GM19467 (cell line): ENCODE measurements around the gene ALDH1L2.

Experiments
- ATAC-seq: cut with Tn5 transposase; IDR thresholded peaks from one replicate; pipeline ENCODE4 v1.9.1; 2021; ENCODE audit warnings: mild to moderate bottlenecking, moderate library complexity; ENCODE audit not compliant: unreplicated experiment

Gene ALDH1L2

GRCh38 chr12:105036937-105037649 lies 47.2 kb downstream of the ALDH1L2 start:
- ATAC-seq: no peak

- ATAC-seq: no peak
Observed at GRCh38 chr12:105033851-105034250, 50.4 kb downstream of the ALDH1L2 start.

DNA sequence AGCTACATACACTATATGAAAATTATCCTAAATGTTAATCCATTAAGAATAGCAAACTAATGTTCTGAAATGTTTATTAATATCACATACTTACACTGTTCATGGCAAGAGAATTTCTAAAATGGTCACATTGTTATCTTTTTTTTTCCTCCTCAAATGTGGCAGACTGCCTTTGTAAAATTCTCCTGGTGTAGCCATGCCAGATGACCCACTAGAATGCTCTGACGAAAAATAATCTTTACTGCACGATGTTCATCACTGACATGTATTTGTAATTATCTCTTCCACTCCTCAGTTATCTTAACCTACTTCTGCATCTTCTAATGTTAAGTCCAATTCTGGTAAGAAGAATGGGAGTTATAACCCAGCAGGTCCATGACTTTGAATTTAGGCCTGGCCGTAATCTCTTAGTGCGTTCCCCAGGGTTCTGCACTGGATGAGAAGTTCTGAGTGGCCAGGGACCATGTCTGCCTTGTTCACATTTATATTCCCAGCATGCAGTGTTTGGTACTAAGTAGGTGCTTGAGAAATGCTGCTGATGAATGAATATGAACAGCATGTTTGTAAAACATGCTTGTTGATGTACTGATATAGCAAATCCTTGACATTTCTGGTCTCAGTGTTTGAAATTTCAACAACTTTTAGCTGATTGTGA lies 51.4 kb downstream of the ALDH1L2 start:
- ATAC-seq: no peak

DNA sequence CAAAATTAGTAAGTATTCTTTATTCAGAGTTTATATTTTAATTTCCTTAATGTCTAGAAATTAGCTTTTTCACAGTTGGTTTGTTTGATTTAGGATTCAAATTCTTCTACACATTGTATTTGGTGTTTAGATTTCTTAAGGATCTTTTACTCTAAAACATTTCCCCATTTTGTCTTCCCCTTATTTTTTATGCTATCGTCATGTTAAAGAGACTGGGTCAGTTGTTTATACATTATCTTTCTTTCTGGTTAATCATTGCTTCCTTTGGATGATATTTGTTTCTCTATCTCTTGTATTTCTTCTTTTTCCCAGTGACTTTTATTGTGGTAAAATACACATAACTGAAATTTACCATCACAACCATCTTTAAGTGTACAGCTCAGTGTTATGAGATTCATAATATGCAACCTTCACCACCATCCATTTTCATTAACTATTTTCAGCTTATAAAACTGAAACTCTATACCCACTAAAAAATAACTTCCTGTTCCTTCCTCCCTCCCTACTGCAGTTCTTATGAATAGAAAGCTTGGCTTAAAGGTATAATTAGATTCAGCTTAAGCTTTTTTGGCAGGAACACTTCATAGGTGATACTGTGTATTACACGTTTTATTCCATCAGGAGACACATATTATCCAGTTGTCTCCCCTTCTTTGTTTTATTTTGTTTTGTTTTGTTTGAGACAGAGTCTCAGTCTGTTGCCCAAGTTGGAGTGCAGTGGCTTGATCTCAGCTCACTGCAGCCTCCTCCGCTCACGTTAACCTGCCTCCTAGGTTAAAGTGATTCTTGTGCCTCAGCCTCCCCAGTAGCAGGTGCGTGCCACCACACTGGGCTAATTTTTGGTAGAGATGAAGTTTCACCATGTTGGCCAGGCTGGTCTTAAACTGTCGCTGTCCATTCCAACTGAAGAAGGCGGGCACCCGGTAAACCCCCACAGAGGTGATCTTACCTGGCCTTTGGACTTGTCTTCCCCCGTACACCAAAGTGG lies 53.1 kb downstream of the ALDH1L2 start:
- peak; percentile 75 for ATAC-seq

GRCh38 chr12:105026411-105026810 lies 57.8 kb downstream of the ALDH1L2 start:
- ATAC-seq: no peak

GRCh38 chr12:105025890-105026289 lies 58.4 kb downstream of the ALDH1L2 start:
- ATAC-seq: no peak

DNA sequence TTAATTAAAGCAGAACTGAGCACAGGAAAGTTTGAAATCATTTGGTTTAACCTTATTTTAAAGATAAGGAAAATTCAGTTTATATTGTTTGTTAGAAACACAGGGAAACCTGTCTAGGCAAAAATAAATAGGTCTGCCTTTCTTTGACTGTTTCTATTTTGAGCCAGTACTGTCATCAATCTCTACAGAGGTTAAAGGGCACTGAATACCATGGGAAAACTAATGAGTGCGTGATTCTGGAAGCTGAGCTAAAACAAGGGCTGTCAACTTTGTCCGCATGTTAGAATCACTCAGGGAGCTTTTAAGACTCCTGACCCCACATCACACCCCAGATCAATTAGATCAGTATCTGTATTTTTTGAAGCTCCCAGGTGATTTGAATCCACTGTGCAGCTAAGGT lies 59.3 kb downstream of the ALDH1L2 start:
- no peak for ATAC-seq

GRCh38 chr12:105020241-105020962 lies 63.9 kb downstream of the ALDH1L2 start:
- ATAC-seq: no peak

DNA sequence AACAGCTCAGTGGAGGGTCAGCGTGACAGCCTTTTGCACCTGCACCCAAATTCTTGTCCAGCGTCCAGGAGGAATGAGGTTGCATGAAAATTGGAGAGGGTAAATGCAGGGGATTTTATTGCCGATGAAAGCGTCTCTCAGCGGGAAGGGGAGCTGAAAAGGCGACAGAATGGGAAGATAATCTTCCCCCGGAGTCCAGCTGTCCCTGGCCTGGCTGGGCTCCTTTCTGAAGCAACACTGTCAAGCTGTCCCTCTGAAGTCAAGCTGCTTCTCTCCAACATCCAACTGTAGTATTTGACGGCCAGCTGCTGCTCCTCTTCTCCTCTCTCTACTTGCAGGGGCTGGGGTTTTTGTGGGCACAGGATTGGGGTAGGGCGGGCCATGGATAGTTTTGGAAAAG lies 65.5 kb downstream of the ALDH1L2 start:
- ATAC-seq: no peak

DNA sequence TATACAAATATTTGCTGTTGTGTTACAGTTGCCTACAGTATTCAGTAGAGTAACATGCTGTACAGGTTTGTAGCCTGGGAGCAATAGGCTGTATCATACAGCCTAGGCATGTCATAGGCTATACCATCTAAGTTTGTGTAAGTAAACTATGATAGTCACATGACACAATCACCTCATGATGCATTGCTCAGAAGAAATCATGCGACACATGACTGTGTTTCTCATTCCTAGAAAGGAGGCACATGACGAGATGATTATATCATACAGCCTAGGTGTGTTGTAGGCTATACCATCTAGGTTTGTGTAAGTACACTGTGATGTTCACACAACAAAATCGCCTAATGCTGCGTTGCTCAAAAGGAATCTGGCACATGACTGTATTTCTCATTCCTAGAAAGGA lies 66.2 kb downstream of the ALDH1L2 start:
- ATAC-seq: no peak

GRCh38 chr12:105015543-105015942 lies 68.7 kb downstream of the ALDH1L2 start:
- no peak for ATAC-seq

DNA sequence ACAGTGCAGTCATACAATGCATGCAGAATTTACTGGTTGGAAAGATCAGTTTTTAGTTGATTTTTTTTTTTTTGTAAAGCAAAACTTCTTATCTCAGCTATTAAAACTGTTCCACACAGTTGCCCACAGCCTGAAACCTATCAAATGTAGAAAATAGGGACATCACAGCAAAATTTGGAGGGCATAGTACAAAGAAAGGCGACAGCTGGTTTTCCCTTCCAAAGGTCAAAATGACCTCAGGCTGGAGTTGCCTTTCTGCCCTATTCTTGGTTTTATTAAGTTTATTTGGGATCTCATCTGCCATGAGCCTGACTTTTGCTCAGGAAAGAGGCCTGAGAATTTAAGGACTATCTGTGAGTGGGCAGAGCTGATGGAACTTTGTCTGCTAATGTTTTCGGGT lies 69.7 kb downstream of the ALDH1L2 start:
- no peak for ATAC-seq

DNA sequence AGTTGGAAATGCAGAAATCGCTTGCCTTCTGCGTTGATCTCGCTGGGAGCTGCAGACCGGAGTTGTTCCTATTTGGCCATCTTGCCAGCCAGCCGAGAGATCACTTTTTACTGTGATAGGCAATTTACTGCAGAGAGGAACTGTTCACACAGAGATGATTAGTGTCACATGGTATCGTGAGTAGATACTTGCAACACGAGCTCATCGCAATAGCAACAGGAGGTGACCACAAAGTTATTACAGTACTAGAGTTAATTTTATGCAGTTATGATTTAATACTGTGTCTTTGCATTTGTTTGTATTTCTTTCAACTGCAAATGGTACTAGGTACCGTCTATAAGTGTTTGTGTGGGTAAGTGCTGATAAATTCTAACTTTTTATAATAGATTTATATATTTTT lies 70.4 kb downstream of the ALDH1L2 start:
- ATAC-seq: no peak

- no peak for ATAC-seq
Observed at GRCh38 chr12:105001476-105001875, 82.8 kb downstream of the ALDH1L2 start.

- ATAC-seq: no peak
Observed at GRCh38 chr12:104999347-104999685, 84.9 kb downstream of the ALDH1L2 start.

DNA sequence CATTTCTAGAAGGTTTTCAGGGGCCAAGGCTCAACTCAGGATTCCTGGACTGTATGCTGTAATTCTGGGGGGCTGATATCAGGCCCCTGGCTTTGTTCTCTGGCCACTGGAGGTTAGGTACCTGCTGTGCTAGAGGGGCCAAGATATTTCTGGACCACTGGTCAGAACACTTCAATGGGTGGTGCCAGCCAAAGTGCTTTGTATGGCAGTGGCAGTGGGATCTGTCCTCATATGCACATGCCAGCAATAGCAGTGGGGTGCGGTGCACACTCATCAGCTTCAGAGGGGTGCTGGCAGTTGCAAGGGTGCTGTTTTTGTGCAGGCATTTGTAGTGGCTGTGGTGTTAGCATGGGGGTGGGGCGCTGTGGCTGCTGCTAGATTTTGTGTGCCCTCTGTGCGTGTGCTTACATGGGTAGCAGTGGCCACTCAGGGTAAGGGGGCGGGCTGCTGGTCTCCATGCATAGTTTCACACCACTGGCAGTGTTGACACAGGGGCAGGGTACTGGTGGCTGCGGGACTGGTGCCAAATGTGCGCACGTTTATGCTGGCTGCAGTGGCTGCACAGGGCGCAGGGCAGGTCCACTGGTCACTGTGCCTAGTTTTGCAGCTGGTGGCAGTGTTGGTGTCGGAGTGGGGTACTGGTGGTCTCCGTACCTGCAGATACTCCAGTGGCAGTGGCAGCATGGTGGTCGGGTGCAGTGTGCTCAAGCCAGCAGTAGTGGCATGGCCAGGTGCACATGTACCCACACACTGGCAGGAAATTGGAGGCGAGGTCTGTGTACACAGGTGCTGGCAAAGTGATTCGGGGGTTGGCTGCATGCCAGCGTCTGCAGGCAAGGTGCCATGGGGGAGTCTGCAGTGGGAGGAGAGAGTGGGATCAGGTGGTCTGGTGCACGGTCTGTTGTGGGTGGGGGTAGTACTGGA lies 85.6 kb downstream of the ALDH1L2 start:
- ATAC-seq: no peak

GRCh38 chr12:104997541-104997940 lies 86.7 kb downstream of the ALDH1L2 start:
- no peak for ATAC-seq

- no peak for ATAC-seq
Observed at GRCh38 chr12:104994336-104994735, 89.9 kb downstream of the ALDH1L2 start.

DNA sequence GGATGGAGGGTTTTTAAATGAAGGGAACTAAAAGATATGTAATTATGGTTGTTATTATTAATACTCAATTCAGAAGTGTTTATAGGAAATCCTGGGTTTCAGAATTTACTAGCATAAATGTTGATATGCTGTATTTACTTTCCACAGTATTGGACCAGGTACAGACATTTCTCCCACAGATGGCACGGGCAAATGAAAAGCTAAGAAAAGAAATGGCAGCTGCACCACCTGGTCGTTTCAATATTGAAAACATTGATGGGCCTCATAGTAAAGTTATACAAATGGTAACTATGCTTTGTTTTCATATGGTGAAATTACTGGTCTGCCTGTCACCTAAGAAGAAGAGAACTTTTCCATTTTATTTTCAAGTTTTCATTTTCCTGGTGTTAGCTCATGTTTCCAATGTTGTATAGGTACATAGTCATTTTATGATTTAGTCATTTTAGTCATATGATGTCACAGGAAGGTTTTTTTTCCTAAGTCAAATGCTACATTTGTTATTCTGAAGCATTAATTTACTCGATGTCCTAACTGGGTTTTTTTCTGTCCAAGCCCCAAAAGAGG lies 92.6 kb downstream of the ALDH1L2 start:
- no peak for ATAC-seq

DNA sequence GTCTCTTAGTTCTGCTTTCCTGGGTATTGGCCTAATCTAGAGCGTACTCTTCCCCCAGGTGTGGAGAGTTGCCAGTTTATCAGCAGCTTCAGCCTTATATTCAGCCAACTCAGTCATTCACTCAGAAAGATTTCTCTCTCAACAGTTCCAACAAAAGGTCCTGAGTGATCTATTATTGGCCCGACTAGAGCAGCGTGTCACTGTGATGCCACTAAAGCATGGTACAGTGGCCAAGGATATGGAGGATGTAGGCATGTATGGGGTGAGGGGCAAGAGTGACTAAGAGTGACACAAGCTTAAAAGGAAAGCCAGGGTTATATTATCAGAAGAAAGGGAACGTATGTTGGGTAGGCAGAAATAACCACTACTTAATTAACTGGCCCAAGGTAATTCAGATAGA lies 93.3 kb downstream of the ALDH1L2 start:
- ATAC-seq: no peak
